ENCODE results near the gene CDA. TPM values are rescaled to one million over a fixed set of nuclear protein-coding genes. Genes with fewer than 3 reads are reported as not detected.
A peak's percentile ranks its signal among the peaks of the same experiment; 100 is the strongest.

Gene CDA
- total RNA-seq, 2 donors from 2014 or later: 29.1 to 110 TPM

DNA sequence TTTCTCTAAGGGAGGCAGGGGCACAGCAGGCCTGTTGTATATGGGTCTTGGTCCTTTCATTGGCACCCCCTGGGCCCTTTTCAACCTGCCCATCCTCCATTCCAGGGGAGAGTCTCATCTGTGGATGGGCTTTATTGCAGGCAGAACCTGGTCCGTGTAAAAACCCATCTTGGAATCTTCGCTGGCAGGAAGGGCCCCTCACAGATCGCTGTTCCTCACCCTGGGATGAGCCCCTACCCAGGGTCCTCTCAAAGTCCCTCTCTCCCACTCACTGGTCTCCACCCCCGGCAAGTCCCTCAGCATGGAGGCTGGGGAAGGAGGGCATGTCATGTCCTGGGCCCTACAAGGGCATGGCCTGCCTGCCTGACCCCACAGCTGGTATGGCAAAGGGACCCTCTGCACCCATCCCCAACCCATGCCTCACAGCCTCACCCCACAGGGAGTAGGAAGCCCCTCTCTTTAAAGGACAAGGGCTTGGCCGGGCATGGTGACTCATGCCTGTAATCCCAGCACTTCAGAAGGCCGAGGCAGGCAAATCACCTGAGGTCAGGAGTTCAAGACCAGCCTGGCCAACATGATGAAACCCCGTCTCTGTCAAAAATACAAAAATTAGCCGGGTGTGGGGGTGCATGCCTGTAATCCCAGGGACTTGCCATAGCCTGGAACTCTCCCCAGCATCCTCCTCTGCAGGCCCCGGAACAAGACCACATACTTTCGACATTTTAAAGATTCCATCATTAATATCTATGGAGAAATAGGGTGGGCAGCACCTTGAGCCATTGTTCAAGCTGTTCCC lies 13.2 kb upstream of the CDA start:
- H3K36me3 ChIP-seq: no peaks in the 10 kb centered on the region
- intact Hi-C loops (cut with DNase I): loop anchor here (2.0 kb wide), 1 partner anchor 65 kb away; no protein-coding TSS in a partner anchor
- no peak overlapping the region for H3K4me3 ChIP-seq
- TF ChIP-seq, protein P1, sequence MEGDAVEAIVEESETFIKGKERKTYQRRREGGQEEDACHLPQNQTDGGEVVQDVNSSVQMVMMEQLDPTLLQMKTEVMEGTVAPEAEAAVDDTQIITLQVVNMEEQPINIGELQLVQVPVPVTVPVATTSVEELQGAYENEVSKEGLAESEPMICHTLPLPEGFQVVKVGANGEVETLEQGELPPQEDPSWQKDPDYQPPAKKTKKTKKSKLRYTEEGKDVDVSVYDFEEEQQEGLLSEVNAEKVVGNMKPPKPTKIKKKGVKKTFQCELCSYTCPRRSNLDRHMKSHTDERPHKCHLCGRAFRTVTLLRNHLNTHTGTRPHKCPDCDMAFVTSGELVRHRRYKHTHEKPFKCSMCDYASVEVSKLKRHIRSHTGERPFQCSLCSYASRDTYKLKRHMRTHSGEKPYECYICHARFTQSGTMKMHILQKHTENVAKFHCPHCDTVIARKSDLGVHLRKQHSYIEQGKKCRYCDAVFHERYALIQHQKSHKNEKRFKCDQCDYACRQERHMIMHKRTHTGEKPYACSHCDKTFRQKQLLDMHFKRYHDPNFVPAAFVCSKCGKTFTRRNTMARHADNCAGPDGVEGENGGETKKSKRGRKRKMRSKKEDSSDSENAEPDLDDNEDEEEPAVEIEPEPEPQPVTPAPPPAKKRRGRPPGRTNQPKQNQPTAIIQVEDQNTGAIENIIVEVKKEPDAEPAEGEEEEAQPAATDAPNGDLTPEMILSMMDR (IDR thresholded peaks at IDR 0.05): no peak
- H3K9ac ChIP-seq (ENCODE audit: low read depth in 2 of 2, low read length in 2 of 2): no peak overlapping the region
- no peaks in the 10 kb centered on the region for H3K9me3 ChIP-seq
- no peak for DNase-seq
- no peak overlapping the region for H3K27ac ChIP-seq
- H3K4me1 ChIP-seq: no peaks in the 10 kb centered on the region
- no peaks in the 10 kb centered on the region for H3K27me3 ChIP-seq

DNA sequence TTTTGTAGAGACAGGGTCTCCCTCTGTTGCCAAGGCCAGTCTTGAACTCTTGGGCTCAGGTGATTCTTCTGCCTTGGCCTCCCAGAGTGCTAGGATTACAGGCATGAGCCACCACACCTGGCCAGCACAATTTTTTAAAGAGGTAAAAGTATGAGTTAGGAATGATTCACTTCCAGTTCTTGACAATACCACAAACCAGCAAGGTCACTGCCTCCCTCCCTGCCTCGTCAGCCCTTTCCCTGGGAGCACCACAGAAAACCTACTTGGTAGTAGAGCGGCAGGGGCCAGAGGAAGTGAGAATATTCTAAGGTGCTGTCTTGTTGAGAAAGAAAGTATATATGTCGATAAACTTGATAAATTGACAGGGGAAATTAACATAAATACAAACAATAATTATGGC lies 10.8 kb upstream of the CDA start:
- intact Hi-C loops (cut with DNase I): no loop called here
- H3K27ac ChIP-seq: no peak overlapping the region
- no peaks in the 10 kb centered on the region for H3K36me3 ChIP-seq
- TF ChIP-seq, protein P1 (IDR thresholded peaks at IDR 0.05): no peak
- no peak overlapping the region for H3K9ac ChIP-seq (ENCODE audit: low read depth in 2 of 2, low read length in 2 of 2)
- H3K27me3 ChIP-seq: no peaks in the 10 kb centered on the region
- no peak for DNase-seq
- H3K9me3 ChIP-seq: no peaks in the 10 kb centered on the region
- no peaks in the 10 kb centered on the region for H3K4me1 ChIP-seq
- no peak overlapping the region for H3K4me3 ChIP-seq

DNA sequence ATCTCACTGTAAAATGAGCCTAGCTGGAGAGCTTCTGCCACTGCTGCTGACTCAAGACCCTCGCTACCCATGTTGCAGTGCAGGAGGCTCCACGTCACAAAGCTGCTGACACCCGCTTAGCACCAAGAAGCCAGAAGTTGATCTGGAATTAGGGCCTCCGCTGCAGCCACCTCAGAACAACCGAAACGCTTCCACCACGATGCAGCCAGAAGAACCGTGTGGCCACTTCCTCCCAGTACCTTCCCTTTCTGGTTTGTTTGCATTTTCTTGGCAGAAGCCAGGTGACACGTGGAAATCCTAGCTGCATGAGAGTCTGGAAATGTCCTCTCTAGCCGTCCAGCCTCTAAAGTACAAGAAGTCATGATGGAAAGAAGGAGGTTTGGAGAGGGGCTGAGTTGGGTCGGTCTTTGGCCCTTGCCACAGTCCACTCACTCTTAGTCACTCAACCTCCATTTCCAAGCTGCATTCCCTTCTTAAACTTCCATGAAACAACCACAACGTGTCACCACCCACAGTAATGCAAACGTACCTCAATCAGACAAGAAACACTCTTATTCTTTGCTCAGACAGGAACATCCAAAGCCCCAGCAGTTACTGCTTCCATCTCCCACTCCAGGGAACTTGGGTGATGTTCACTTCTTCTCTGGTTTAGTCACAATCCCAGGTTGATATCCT lies 10.0 kb upstream of the CDA start:
- intact Hi-C loops (cut with DNase I): no loop called here
- H3K27me3 ChIP-seq: no peaks in the 10 kb centered on the region
- no peak overlapping the region for H3K27ac ChIP-seq
- no peak overlapping the region for H3K4me3 ChIP-seq
- H3K36me3 ChIP-seq: no peaks in the 10 kb centered on the region
- H3K9me3 ChIP-seq: no peaks in the 10 kb centered on the region
- no peaks in the 10 kb centered on the region for H3K4me1 ChIP-seq
- TF ChIP-seq, protein P1 (IDR thresholded peaks at IDR 0.05): no peak
- no peak for DNase-seq
- H3K9ac ChIP-seq (ENCODE audit: low read depth in 2 of 2, low read length in 2 of 2): no peak overlapping the region

DNA sequence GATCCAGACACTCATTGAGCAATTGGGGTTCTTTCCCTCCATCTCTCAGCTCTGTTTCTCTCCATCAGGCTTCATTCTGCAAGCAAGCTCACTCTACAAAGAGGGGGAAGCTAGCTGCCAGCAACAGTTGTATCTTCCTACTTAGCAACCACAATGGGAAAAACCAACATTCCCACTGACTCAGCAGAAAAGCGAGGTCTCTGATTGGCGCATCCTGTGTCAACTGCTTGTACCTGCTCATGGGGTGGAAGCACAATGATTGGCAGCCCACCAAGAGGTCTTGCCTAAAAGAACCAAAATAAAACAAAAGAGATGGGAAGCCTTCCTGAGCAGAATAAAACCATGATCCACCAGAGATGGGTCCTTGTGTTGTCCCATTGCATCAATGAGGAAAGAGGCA lies 4.0 kb upstream of the CDA start:
- Histone ChIP-seq H3K27ac (no peak overlapping the region), H3K36me3 (no peaks in the 10 kb centered on the region), H3K4me3 (no peak overlapping the region), H3K4me1 (no peaks in the 10 kb centered on the region), H3K27me3 (no peaks in the 10 kb centered on the region), H3K9me3 (no peaks in the 10 kb centered on the region), H3K9ac (ENCODE audit: low read depth in 2 of 2, low read length in 2 of 2) (no peak overlapping the region)
- TF ChIP-seq, protein P1 (IDR thresholded peaks at IDR 0.05): no peak
- no peak for DNase-seq
- intact Hi-C loops (cut with DNase I): no loop called here

DNA sequence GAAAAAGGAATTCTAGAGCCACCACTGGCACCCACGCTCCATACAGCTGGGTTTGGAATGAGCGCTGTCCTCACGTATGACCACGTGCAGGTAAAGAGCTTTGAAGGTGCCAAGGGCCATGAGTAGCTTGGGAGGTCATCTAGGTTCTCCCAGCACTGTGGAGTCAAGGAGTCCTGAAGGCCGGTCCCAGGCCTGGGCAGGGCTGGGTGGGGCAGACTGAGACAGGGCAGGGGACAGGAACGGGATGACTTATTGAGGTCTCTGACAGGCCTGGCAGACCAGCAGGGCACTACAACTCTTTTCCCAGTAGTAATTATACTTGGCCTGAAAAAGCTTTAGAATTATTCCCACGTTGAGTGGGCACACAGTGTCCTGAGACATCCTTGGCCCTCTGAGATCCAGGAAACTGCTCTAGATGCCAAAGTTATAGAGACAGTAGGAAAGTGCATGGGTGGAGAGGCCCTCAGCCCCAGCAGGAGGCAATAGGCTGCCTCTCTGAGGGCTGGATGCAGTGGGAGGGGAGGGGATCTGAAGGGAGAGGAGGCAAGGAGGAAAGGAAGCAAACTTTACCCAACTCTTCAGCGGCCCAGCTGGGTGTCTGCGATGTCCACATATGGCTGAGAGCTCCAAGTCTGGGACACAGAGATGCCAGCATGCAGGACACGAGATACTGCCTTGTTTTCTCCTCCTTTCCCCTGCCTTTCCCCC lies 1.8 kb upstream of the CDA start:
- no peaks in the 10 kb centered on the region for H3K9me3 ChIP-seq
- intact Hi-C loops (cut with DNase I): no loop called here
- H3K36me3 ChIP-seq: no peaks in the 10 kb centered on the region
- H3K4me3 ChIP-seq: no peak overlapping the region
- H3K27ac ChIP-seq: peak overlapping the region; percentile 79
- no peaks in the 10 kb centered on the region for H3K27me3 ChIP-seq
- no peak for DNase-seq
- no peaks in the 10 kb centered on the region for H3K4me1 ChIP-seq
- TF ChIP-seq, protein P1 (IDR thresholded peaks at IDR 0.05): no peak
- H3K9ac ChIP-seq (ENCODE audit: low read depth in 2 of 2, low read length in 2 of 2): no peak overlapping the region

Measured in colonic mucosa (tissue), 4 donors.